HG02759 (cell line): ENCODE measurements around the gene SLC6A12.
"Not testable (repeated sequence)": the region's sequence is repeated elsewhere in the genome, so short reads cannot be mapped to it uniquely, and the experiment has no call there.

Experiments used
- ATAC-seq: cut with Tn5 transposase; IDR thresholded peaks from one replicate; pipeline ENCODE4 v1.9.1; 2021; ENCODE audit warnings: mild to moderate bottlenecking, moderate library complexity; ENCODE audit not compliant: unreplicated experiment

The SLC6A12 gene

GRCh38 chr12:218728-219590, 5.0 kb upstream of the SLC6A12 start:
- ATAC-seq, result no peak

- ATAC-seq, result no peak
Observed at GRCh38 chr12:218221-218620, 4.3 kb upstream of the SLC6A12 start.

GRCh38 chr12:217029-217428, 3.1 kb upstream of the SLC6A12 start:
- ATAC-seq, result not testable (repeated sequence)

- ATAC-seq, result no peak
Observed at GRCh38 chr12:215116-215515, 1.2 kb upstream of the SLC6A12 start.

GRCh38 chr12:213527-213932, 427 bp downstream of the SLC6A12 start:
- ATAC-seq, result no peak

- ATAC-seq, result no peak
Observed at GRCh38 chr12:212715-213526, 1.0 kb downstream of the SLC6A12 start.

GRCh38 chr12:212415-212714, 1.6 kb downstream of the SLC6A12 start:
- no peak for ATAC-seq

- no peak for ATAC-seq
Observed at GRCh38 chr12:211639-212414, 2.1 kb downstream of the SLC6A12 start.

GRCh38 chr12:211142-211465, 2.9 kb downstream of the SLC6A12 start:
- ATAC-seq, result no peak

- ATAC-seq, result no peak
Observed at GRCh38 chr12:210277-211141, 3.4 kb downstream of the SLC6A12 start.

GRCh38 chr12:209851-210250, 4.1 kb downstream of the SLC6A12 start:
- ATAC-seq, result no peak

- ATAC-seq, result no peak
Observed at GRCh38 chr12:209246-209645, 4.7 kb downstream of the SLC6A12 start.

GRCh38 chr12:208813-209212, 5.1 kb downstream of the SLC6A12 start:
- no peak for ATAC-seq

GRCh38 chr12:207804-208203, 6.2 kb downstream of the SLC6A12 start:
- ATAC-seq, result no peak

GRCh38 chr12:206746-207440, 7.1 kb downstream of the SLC6A12 start:
- ATAC-seq, result no peak

- ATAC-seq, result no peak
Observed at GRCh38 chr12:205026-205425, 8.9 kb downstream of the SLC6A12 start.

- ATAC-seq, result no peak
Observed at GRCh38 chr12:204261-204678, 9.7 kb downstream of the SLC6A12 start.

- no peak for ATAC-seq
Observed at GRCh38 chr12:203462-204260, 10.3 kb downstream of the SLC6A12 start.

- ATAC-seq, result no peak
Observed at GRCh38 chr12:203074-203461, 10.9 kb downstream of the SLC6A12 start.
